ENCODE results near the gene ZNF580. TPM values are rescaled to one million over a fixed set of nuclear protein-coding genes. Genes with fewer than 3 reads are reported as not detected.

ZNF580 gene
- polyA plus RNA-seq, 3 donors, result 9.7 to 46.5 (median 10.7) TPM

GRCh38 chr19:55638864-55639359, 1.9 kb upstream of the ZNF580 start:
- Mint-ChIP-seq H3K27me3 (ENCODE audit: low read depth in 3 of 3) (peaks cover 4 to 20% (median 20%) of the 10 kb centered on the region in 3 donors), H3K4me3 (no peak overlapping the region), H3K4me1 (peaks cover 75% of the 10 kb centered on the region), H3K9me3 (peaks cover 0 to 7% (median 3%) of the 10 kb centered on the region in 7 donors), H3K36me3 (peaks cover 12 to 17% of the 10 kb centered on the region in 2 donors), H3K27ac (peak overlapping the region in 3 of 7 donors; percentile 1 to 56 (median 33))
- H4K20me1 ChIP-seq (ENCODE audit: insufficient read depth, low read length), result peaks cover 6% of the 10 kb centered on the region
- H3K9ac ChIP-seq (ENCODE audit: insufficient read depth, low read length, poor library complexity, severe bottlenecking), result no peak overlapping the region
- TF ChIP-seq, protein P1, sequence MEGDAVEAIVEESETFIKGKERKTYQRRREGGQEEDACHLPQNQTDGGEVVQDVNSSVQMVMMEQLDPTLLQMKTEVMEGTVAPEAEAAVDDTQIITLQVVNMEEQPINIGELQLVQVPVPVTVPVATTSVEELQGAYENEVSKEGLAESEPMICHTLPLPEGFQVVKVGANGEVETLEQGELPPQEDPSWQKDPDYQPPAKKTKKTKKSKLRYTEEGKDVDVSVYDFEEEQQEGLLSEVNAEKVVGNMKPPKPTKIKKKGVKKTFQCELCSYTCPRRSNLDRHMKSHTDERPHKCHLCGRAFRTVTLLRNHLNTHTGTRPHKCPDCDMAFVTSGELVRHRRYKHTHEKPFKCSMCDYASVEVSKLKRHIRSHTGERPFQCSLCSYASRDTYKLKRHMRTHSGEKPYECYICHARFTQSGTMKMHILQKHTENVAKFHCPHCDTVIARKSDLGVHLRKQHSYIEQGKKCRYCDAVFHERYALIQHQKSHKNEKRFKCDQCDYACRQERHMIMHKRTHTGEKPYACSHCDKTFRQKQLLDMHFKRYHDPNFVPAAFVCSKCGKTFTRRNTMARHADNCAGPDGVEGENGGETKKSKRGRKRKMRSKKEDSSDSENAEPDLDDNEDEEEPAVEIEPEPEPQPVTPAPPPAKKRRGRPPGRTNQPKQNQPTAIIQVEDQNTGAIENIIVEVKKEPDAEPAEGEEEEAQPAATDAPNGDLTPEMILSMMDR (IDR thresholded peaks at IDR 0.05), result peak; percentile 27
- intact Hi-C loops (cut with micrococcal nuclease), result loop anchor here in 1 of 2 donors (10.0 kb wide), 1 partner anchor 176 kb away; no protein-coding TSS in a partner anchor
- peaks cover 0 to 5% of the 10 kb centered on the region in 2 donors for H3K27me3 ChIP-seq (ENCODE audit: control insufficient read depth in 2 of 2, insufficient read depth in 2 of 2, low read length in 2 of 2)
- H3K4me2 ChIP-seq (replicated peaks; ENCODE audit: extremely low read depth, low read length, poor library complexity, severe bottlenecking), result no peak overlapping the region
- DNase-seq, result peak; percentile 44 to 60 (median 50)
- no peaks in the 10 kb centered on the region for H3K36me3 ChIP-seq (replicated peaks in 1 of 2; ENCODE audit: control insufficient read depth in 1 of 2, insufficient read depth in 2 of 2, low read length in 2 of 2)
- peaks cover 0 to 3% of the 10 kb centered on the region in 2 donors for H3K9me3 ChIP-seq (replicated peaks in 1 of 2; ENCODE audit: control insufficient read depth in 1 of 2, insufficient read depth in 1 of 2, low read length in 2 of 2)
- H3K27ac ChIP-seq (ENCODE audit: low read depth in 1 of 2, low read length in 2 of 2), result no peak overlapping the region
- no peak overlapping the region for H2AFZ ChIP-seq (ENCODE audit: insufficient read depth, low read depth, low read length, poor library complexity, severe bottlenecking)
- peaks cover 49% of the 10 kb centered on the region for H3K79me2 ChIP-seq (ENCODE audit: insufficient read depth, low read length)
- no peak overlapping the region for H3K4me3 ChIP-seq (replicated peaks in 1 of 3; ENCODE audit: low read depth in 2 of 3, low read length in 3 of 3)
- H3K4me1 ChIP-seq (ENCODE audit: control insufficient read depth in 1 of 2, insufficient read depth in 2 of 2, low read length in 2 of 2), result peaks cover 60 to 75% of the 10 kb centered on the region in 2 donors
- WGBS (ENCODE audit: insufficient coverage), result 68% methylated on average over 3 of the region's 6 CpGs

- peak overlapping the region; percentile 52 to 80 for H3K27ac ChIP-seq (ENCODE audit: low read depth in 1 of 2, low read length in 2 of 2)
- H3K9ac ChIP-seq (ENCODE audit: insufficient read depth, low read length, poor library complexity, severe bottlenecking), result peak overlapping the region; percentile 72
- Mint-ChIP-seq H3K27ac (peak overlapping the region; percentile 46 to 89 (median 71)), H3K4me3 (peak overlapping the region; percentile 84 to 88), H3K9me3 (peaks cover 0 to 7% (median 3%) of the 10 kb centered on the region in 7 donors), H3K27me3 (ENCODE audit: low read depth in 3 of 3) (peaks cover 4 to 20% (median 20%) of the 10 kb centered on the region in 3 donors), H3K36me3 (peaks cover 19% of the 10 kb centered on the region in 2 donors), H3K4me1 (peaks cover 72% of the 10 kb centered on the region)
- H3K36me3 ChIP-seq (replicated peaks in 1 of 2; ENCODE audit: control insufficient read depth in 1 of 2, insufficient read depth in 2 of 2, low read length in 2 of 2), result peaks cover 6 to 7% of the 10 kb centered on the region in 2 donors
- peaks cover 61 to 77% of the 10 kb centered on the region in 2 donors for H3K4me1 ChIP-seq (ENCODE audit: control insufficient read depth in 1 of 2, insufficient read depth in 2 of 2, low read length in 2 of 2)
- peak overlapping the region; percentile 96 for H3K4me2 ChIP-seq (replicated peaks; ENCODE audit: extremely low read depth, low read length, poor library complexity, severe bottlenecking)
- H3K79me2 ChIP-seq (ENCODE audit: insufficient read depth, low read length), result peaks cover 58% of the 10 kb centered on the region
- intact Hi-C loops (cut with micrococcal nuclease), result loop anchor here in 1 of 2 donors (5.0 kb wide), 1 partner anchor 33 kb away; the partner anchor contains the start of gene ZNF865
- peak overlapping the region; percentile 82 for H2AFZ ChIP-seq (ENCODE audit: insufficient read depth, low read depth, low read length, poor library complexity, severe bottlenecking)
- WGBS (ENCODE audit: insufficient coverage), result 30% methylated on average over 38 of the region's 38 CpGs
- TF ChIP-seq, protein P1 (IDR thresholded peaks at IDR 0.05), result peak; percentile 67
- peaks cover 0 to 3% of the 10 kb centered on the region in 2 donors for H3K9me3 ChIP-seq (replicated peaks in 1 of 2; ENCODE audit: control insufficient read depth in 1 of 2, insufficient read depth in 1 of 2, low read length in 2 of 2)
- H3K4me3 ChIP-seq (replicated peaks in 1 of 3; ENCODE audit: low read depth in 2 of 3, low read length in 3 of 3), result peak overlapping the region; percentile 23 to 83 (median 71)
- peaks cover 0 to 5% of the 10 kb centered on the region in 2 donors for H3K27me3 ChIP-seq (ENCODE audit: control insufficient read depth in 2 of 2, insufficient read depth in 2 of 2, low read length in 2 of 2)
- DNase-seq, result peak; percentile 54 to 76 (median 60)
- H4K20me1 ChIP-seq (ENCODE audit: insufficient read depth, low read length), result peaks cover 16% of the 10 kb centered on the region
These were observed 692 bp upstream of the ZNF580 start for GRCh38 chr19:55640043-55640576.

Data from CD14-positive monocyte (primary cell).